Adrenal gland (tissue), 12 donors: ENCODE results near the gene STXBP5. TPM values are rescaled to one million over a fixed set of nuclear protein-coding genes. Genes with fewer than 3 reads are reported as not detected.

Source experiments
- DNase-seq, 7 donors: peaks; one replicate each; pipeline ENCODE4 v3.0.0-alpha.2; 2019 to 2020
- H3K27ac ChIP-seq, 5 donors: fragments of 200-600 bp; sonication (generic) in 4 of 5; 1 replicate in 3 of 5; 2 replicates in 2 of 5; pipeline versions ENCODE4 v1.5.1 to v1.8.0; 2016 to 2020; ENCODE audit warnings: mild to moderate bottlenecking in 1 of 5
- H3K27me3 ChIP-seq: fragments of 200-600 bp; 2 replicates; pipeline ENCODE4 v1.8.0; 2021
- H3K36me3 ChIP-seq, 2 donors: fragments of 200-600 bp; replicated peaks in 1 of 2; 1 replicate in 1 of 2; 2 replicates in 1 of 2; pipeline versions ENCODE4 v1.5.1 to v1.8.0; 2018 to 2022
- H3K4me1 ChIP-seq, 2 donors: fragments of 200-600 bp; replicated peaks in 1 of 2; 1 replicate in 1 of 2; 2 replicates in 1 of 2; pipeline versions ENCODE4 v1.5.1 to v1.8.0; 2018 to 2021
- H3K4me3 ChIP-seq, 4 donors: fragments of 200-600 bp; sonication (generic) in 3 of 4; one replicate each; pipeline ENCODE4 v1.5.1; 2016 to 2018
- H3K9me3 ChIP-seq, 3 donors: fragments of 200-600 bp; sonication (generic) in 1 of 3; replicated peaks in 1 of 3; 1 replicate in 2 of 3; 2 replicates in 1 of 3; pipeline versions ENCODE4 v1.5.1 to v1.8.0; 2016 to 2021
- POLR2A ChIP-seq, 2 donors: fragments of 450-650 bp; IDR thresholded peaks; one replicate each; pipeline ENCODE4 v1.6.1; 2017; ENCODE audit warnings: antibody characterized with exemption in 2 of 2, mild to moderate bottlenecking in 2 of 2, moderate library complexity in 1 of 2
- WGBS, 4 donors: extraction: QIAGEN DNeasy Blood & Tissue Kit in 2 of 4; methylation state at CpG; one replicate each; pipeline versions ENCODE4 v1.1.5 to v1.1.7; 2013 to 2017; 5-methylcytosine and 5-hydroxymethylcytosine counted together
- intact Hi-C, 2 donors: fragments of 100-400 bp; cut with DNase I; formaldehyde crosslinking; loops; one replicate each; pipeline versions ENCODE4 v1.14.1 to v1.15.0; 2022 to 2023
- polyA plus RNA-seq, 3 donors: library from polyadenylated mRNA; stranded (reverse); fragments of 200-250 nt in 2 of 3; fragments of 350-450 nt in 1 of 3; fragmentation: Illumina TruSeq in 1 of 3; extraction: RNeasy Lipid Tissue Mini Kit (QIAGEN cat#74804) in 1 of 3; gene quantifications; one replicate each; pipeline ENCODE4 v1.2.3, GENCODE V29; 2013 to 2014
- total RNA-seq, 9 donors: library from RNA; depleted of rRNA in 4 of 9; stranded (reverse); fragments of >200 nt in 4 of 9; fragments of 120-200 nt in 1 of 9; fragmentation: NEBNext Ultra II Directional in 1 of 9; extraction: Animal tissue kit (Norgen Biotek cat#: 25700) in 1 of 9; gene quantifications; one replicate each; pipeline versions ENCODE4 v1.1.0 to v1.2.4, GENCODE V29; 2013 to 2023
- TF ChIP-seq, protein P1 (sequence below), 6 experiments: fragments of 450-650 bp in 4 of 6; fragments of 200-600 bp in 2 of 6; sonication (generic) in 1 of 6; IDR thresholded peaks; 1 replicate in 5 of 6; 2 replicates in 1 of 6; pipeline versions ENCODE4 v1.5.1 to v1.8.0; 2016 to 2021; ENCODE audit warnings: antibody characterized with exemption in 6 of 6, mild to moderate bottlenecking in 2 of 6, moderate library complexity in 1 of 6
- donor health status: healthy with polysubstance abuse.
- donor health status: Bipolar disorder and iron deficiency.
- donor health status: DM: yes; HTN: yes; CAD: no.
- donor health status: DM: no; HTN: no; CAD: no.
- donor health status: DM: no; HTN: no; CAD: no.
- donor health status: DM: yes; HTN: yes; CAD: no.

Gene STXBP5
- total and polyA plus RNA-seq, 12 donors: 18.0 to 66.3 (median 30.1) TPM

DNA sequence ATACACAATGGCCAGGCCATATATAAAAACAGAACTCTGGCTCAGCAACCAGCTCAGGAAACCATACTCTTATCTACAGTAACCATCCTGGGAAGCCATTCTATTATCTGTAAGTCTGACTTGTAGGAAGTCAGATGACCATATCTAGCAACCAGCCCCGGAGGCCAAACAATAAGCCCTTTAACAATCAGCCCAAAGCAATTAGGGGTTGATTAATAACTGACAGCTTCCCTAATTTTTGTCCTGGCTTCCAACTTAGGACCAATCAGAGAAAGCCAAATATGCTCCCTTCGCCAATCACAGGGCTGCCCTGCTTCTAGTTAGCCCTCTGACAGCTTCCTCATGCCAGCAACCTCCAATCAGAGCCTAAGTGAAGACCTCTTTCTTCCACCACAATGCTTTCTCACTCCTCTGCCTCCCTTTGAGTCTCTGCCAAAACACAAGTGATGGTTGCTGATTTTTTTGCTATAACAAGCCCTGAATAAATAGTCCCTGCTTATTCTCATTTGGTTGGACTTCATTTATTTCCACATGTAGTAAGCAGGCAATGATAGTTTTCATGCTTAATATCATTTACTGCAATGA, 37.8 kb upstream of the STXBP5 start:
- H3K4me3 ChIP-seq: no peak overlapping the region
- H3K36me3 ChIP-seq: no peaks in the 10 kb centered on the region
- TF ChIP-seq POLR2A (IDR thresholded peaks at IDR 0.05): no peak
- WGBS, 4 donors: 59 to 83% (median 70%) methylated on average over 2 of the region's 2 CpGs
- intact Hi-C loops: no loop called here
- H3K27ac ChIP-seq: no peak overlapping the region
- no peak for DNase-seq
- no peaks in the 10 kb centered on the region for H3K4me1 ChIP-seq
- no peaks in the 10 kb centered on the region for H3K27me3 ChIP-seq
- no peaks in the 10 kb centered on the region for H3K9me3 ChIP-seq

DNA sequence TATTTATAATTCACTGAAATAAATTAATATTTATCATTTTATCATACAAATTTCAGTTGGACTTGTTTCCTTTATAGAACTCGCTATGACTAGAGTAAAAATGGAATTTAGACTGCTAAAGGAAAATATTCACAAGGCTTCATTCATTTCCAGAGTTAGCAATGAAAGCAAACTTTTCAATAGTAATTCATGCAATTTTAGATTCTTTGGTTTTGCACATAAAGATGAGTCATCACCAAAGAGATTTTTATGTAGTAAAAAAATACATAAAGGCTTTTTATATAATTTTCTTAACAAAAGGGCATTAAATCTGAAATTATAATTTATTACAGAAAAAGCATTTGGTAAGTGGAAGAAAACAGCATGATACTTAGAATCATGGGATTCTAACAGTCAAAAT, 37.2 kb upstream of the STXBP5 start:
- TF ChIP-seq, protein P1, sequence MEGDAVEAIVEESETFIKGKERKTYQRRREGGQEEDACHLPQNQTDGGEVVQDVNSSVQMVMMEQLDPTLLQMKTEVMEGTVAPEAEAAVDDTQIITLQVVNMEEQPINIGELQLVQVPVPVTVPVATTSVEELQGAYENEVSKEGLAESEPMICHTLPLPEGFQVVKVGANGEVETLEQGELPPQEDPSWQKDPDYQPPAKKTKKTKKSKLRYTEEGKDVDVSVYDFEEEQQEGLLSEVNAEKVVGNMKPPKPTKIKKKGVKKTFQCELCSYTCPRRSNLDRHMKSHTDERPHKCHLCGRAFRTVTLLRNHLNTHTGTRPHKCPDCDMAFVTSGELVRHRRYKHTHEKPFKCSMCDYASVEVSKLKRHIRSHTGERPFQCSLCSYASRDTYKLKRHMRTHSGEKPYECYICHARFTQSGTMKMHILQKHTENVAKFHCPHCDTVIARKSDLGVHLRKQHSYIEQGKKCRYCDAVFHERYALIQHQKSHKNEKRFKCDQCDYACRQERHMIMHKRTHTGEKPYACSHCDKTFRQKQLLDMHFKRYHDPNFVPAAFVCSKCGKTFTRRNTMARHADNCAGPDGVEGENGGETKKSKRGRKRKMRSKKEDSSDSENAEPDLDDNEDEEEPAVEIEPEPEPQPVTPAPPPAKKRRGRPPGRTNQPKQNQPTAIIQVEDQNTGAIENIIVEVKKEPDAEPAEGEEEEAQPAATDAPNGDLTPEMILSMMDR (IDR thresholded peaks at IDR 0.05): no peak
- no peak for TF ChIP-seq POLR2A (IDR thresholded peaks at IDR 0.05)
- no peaks in the 10 kb centered on the region for H3K4me1 ChIP-seq
- no peak overlapping the region for H3K27ac ChIP-seq
- H3K27me3 ChIP-seq: no peaks in the 10 kb centered on the region
- no peak overlapping the region for H3K4me3 ChIP-seq
- no peak for DNase-seq
- intact Hi-C loops: no loop called here
- WGBS, 4 donors: 82 to 96% (median 90%) methylated on average over 1 of the region's 1 CpG
- no peaks in the 10 kb centered on the region for H3K9me3 ChIP-seq
- H3K36me3 ChIP-seq: no peaks in the 10 kb centered on the region

DNA sequence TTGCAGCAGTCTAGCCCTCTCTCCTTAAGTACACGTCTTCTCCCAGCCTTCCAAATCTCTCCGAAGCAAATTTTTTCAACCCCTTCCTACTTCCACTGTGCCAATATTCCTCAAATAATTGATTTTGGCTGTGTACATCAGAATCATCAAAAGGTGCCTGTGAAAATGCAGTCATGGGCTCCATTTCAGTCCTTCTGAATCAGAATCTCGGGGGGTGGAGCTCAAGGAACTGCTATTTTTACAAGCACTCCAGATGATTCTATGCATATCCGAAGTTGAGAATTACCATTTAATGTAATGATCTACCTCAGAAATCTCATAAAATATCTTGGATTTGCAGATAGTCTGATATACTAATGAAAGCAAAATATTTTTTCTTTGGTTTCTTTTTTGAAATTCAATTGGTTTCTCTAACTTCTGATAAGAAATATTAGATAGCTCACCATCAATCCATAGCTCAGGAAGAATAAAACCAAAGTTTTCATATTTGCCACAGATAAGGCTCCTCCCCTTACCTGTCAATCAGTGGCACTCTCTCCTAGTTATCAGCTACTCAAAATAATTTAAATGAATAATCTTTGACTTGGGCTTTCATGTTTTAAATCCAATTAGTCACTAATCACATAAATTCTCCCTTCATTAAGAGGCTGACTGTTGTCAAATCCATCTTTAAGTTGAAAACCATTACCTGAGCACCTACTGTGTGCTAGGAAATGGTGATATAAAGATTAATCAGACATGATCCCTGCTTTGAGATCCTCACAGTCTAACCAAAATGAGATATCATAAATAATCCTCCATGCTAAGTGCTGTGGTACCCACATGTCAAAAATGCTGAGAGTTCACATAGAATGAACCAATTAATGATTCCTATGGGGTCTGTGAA, 36.4 kb upstream of the STXBP5 start:
- WGBS, 4 donors: 79 to 89% (median 85%) methylated on average over 4 of the region's 4 CpGs
- H3K4me1 ChIP-seq: no peaks in the 10 kb centered on the region
- no peaks in the 10 kb centered on the region for H3K9me3 ChIP-seq
- no peaks in the 10 kb centered on the region for H3K27me3 ChIP-seq
- no peak for DNase-seq
- intact Hi-C loops: no loop called here
- no peaks in the 10 kb centered on the region for H3K36me3 ChIP-seq
- no peak overlapping the region for H3K4me3 ChIP-seq
- TF ChIP-seq, protein P1 (IDR thresholded peaks at IDR 0.05): no peak
- no peak for TF ChIP-seq POLR2A (IDR thresholded peaks at IDR 0.05)
- no peak overlapping the region for H3K27ac ChIP-seq

DNA sequence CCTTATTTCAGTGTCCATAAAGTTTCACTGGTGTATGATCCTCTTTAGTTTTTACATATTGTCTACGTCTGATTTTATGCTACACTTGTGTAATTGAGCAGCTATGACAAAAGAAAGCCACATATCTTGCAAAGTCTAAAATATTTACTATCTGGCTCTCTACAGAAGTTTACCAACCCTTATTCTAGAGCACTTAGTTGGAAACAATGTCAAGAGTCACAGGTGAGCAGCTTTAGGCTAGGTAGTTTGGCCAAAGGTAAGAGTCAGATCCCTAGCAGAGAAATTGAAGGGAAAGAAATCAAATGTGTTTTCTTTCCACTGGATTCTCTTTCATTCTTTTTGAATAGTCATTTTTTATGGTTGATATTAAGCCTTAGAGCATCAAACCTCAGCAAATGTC, 34.7 kb upstream of the STXBP5 start:
- H3K36me3 ChIP-seq: no peaks in the 10 kb centered on the region
- TF ChIP-seq, protein P1 (IDR thresholded peaks at IDR 0.05): no peak
- no peak for TF ChIP-seq POLR2A (IDR thresholded peaks at IDR 0.05)
- H3K4me1 ChIP-seq: no peaks in the 10 kb centered on the region
- no peaks in the 10 kb centered on the region for H3K9me3 ChIP-seq
- no peaks in the 10 kb centered on the region for H3K27me3 ChIP-seq
- no peak for DNase-seq
- H3K27ac ChIP-seq: no peak overlapping the region
- H3K4me3 ChIP-seq: no peak overlapping the region
- 91 to 100% (median 97%) methylated on average over 1 of the region's 1 CpG for WGBS, 4 donors
- intact Hi-C loops: no loop called here
